B cell (primary cell): ENCODE measurements around the gene PAPLN. TPM values are rescaled to one million over a fixed set of nuclear protein-coding genes. Genes with fewer than 3 reads are reported as not detected.

Experiments
- ATAC-seq: fragments of 200-7000 bp; cut with Tn5 transposase; one replicate; pipeline ENCODE4 v1.10.0; 2021; ENCODE audit warnings: low read depth, mild to moderate bottlenecking, moderate number of reproducible peaks, moderate library complexity
- CTCF ChIA-PET: fragments of 350-600 bp; sonication (Branson Sonifier 250); formaldehyde crosslinking; loops from one replicate; lab custom pipeline; 2021; ENCODE audit warnings: antibody characterized with exemption, inconsistent platforms; lab: Charles Lee
- POLR2A ChIA-PET: fragments of 350-600 bp; sonication (Branson Sonifier 250); formaldehyde crosslinking; loops from one replicate; lab custom pipeline; 2021; ENCODE audit warnings: antibody characterized with exemption; lab: Charles Lee
- DNase-seq: peaks from one replicate; pipeline ENCODE4 v3.0.0; 2013
- H2AFZ ChIP-seq: 2 replicates; pipeline ENCODE4 v1.6.1; 2012; ENCODE audit warnings: mild to moderate bottlenecking, low read depth, low read length; ENCODE audit not compliant: insufficient read depth, poor library complexity, severe bottlenecking
- H3K27ac ChIP-seq, 2 donors: 1 replicate in 1 of 2; 2 replicates in 1 of 2; pipeline ENCODE4 v1.5.1; 2012 to 2013; ENCODE audit warnings: low read length in 2 of 2, mild to moderate bottlenecking in 2 of 2, moderate library complexity in 1 of 2
- H3K27me3 ChIP-seq, 4 experiments: fragments of 200-600 bp in 1 of 4; sonication (generic) in 1 of 4; replicated peaks in 1 of 4; 1 replicate in 2 of 4; 2 replicates in 2 of 4; pipeline versions ENCODE4 v1.6.1 to v1.7.0; 2013 to 2016; ENCODE audit warnings: low read length in 3 of 4, mild to moderate bottlenecking in 2 of 4, mixed read lengths in 1 of 4, moderate library complexity in 1 of 4; ENCODE audit not compliant: insufficient read depth in 4 of 4, control insufficient read depth in 3 of 4; ENCODE audit errors: control extremely low read depth in 1 of 4
- H3K36me3 ChIP-seq, 2 experiments: replicated peaks in 1 of 2; 1 replicate in 1 of 2; 2 replicates in 1 of 2; pipeline versions ENCODE4 v1.6.1 to v1.7.1; 2013; ENCODE audit warnings: low read length in 1 of 2; ENCODE audit not compliant: insufficient read depth in 2 of 2, control insufficient read depth in 1 of 2; ENCODE audit errors: control extremely low read depth in 1 of 2, extremely low read depth in 1 of 2
- H3K4me1 ChIP-seq, 2 donors: fragments of 200-600 bp in 1 of 2; sonication (generic) in 1 of 2; 1 replicate in 1 of 2; 2 replicates in 1 of 2; pipeline versions ENCODE4 v1.5.1 to v1.6.1; 2013 to 2017; ENCODE audit warnings: low read length in 2 of 2; ENCODE audit not compliant: control insufficient read depth in 2 of 2, insufficient read depth in 2 of 2
- H3K4me2 ChIP-seq: replicated peaks from 2 replicates; pipeline ENCODE3; 2012; ENCODE audit warnings: mild to moderate bottlenecking, low read depth, low read length; ENCODE audit not compliant: poor library complexity, severe bottlenecking
- H3K4me3 ChIP-seq, 5 experiments: fragments of 200-600 bp in 1 of 5; sonication (generic) in 1 of 5; 1 replicate in 3 of 5; 2 replicates in 2 of 5; pipeline versions ENCODE4 v1.5.1 to v1.7.0; 2011 to 2016; ENCODE audit warnings: low read length in 4 of 5, mild to moderate bottlenecking in 4 of 5, low read depth in 2 of 5, control low read depth in 1 of 5, moderate library complexity in 1 of 5; ENCODE audit not compliant: insufficient read depth in 1 of 5; ENCODE audit errors: control extremely low read depth in 1 of 5, extremely low read depth in 1 of 5
- H3K79me2 ChIP-seq: fragments of 200-600 bp; sonication (generic); one replicate; pipeline ENCODE4 v1.6.0; 2016; ENCODE audit warnings: low read length; ENCODE audit not compliant: control insufficient read depth, insufficient read depth
- H3K9ac ChIP-seq: fragments of 200-600 bp; sonication (generic); 2 replicates; pipeline ENCODE4 v1.6.1; 2017; ENCODE audit warnings: mild to moderate bottlenecking, low read length, moderate library complexity
- H3K9me3 ChIP-seq, 3 donors: one replicate each; pipeline versions ENCODE4 v1.6.1 to v1.7.1; 2013; ENCODE audit warnings: low read length in 2 of 3; ENCODE audit not compliant: control insufficient read depth in 2 of 3, insufficient read depth in 1 of 3; ENCODE audit errors: control extremely low read depth in 1 of 3
- H4K20me1 ChIP-seq: 2 replicates; pipeline ENCODE4 v1.6.0; 2012; ENCODE audit warnings: mild to moderate bottlenecking, low read length; ENCODE audit not compliant: insufficient read depth, control insufficient read depth, poor library complexity, severe bottlenecking
- H3K27ac Mint-ChIP-seq: one replicate; pipeline ENCODE4 v1.8.0; 2021; ENCODE audit warnings: mixed read lengths
- H3K27me3 Mint-ChIP-seq: one replicate; pipeline ENCODE4 v1.8.0; 2021; ENCODE audit warnings: mixed read lengths
- H3K4me1 Mint-ChIP-seq: one replicate; pipeline ENCODE4 v1.8.0; 2021; ENCODE audit warnings: mixed read lengths
- H3K4me3 Mint-ChIP-seq: one replicate; pipeline ENCODE4 v1.8.0; 2021; ENCODE audit warnings: mixed read lengths
- H3K9me3 Mint-ChIP-seq: one replicate; pipeline ENCODE4 v1.8.0; 2022; ENCODE audit warnings: mixed read lengths; ENCODE audit not compliant: insufficient read depth
- EZH2 ChIP-seq: IDR thresholded peaks from 2 replicates; pipeline ENCODE4 v1.6.1; 2012; ENCODE audit warnings: borderline replicate concordance, low read depth, mild to moderate bottlenecking, moderate library complexity, low read length; ENCODE audit not compliant: insufficient read depth, poor library complexity, severe bottlenecking
- WGBS: methylation state at CpG from one replicate; pipeline ENCODE4 v1.1.5; 2013; ENCODE audit warnings: missing lambda C conversion rate; ENCODE audit not compliant: insufficient coverage; 5-methylcytosine and 5-hydroxymethylcytosine counted together
- intact Hi-C: fragments of 100-400 bp; cut with micrococcal nuclease; formaldehyde crosslinking; loops from one replicate; pipeline ENCODE4 v1.10.0; 2022
- polyA plus RNA-seq: library from polyadenylated mRNA; depleted of rRNA; stranded (reverse); fragments of >200 nt; gene quantifications from 2 replicates; pipeline ENCODE4 v1.2.3, GENCODE V29; 2012
- total RNA-seq, 2 donors: library from RNA; stranded (reverse); fragments of 120-200 nt in 1 of 2; gene quantifications; 1 replicate in 1 of 2; 2 replicates in 1 of 2; pipeline versions ENCODE4 v1.2.3 to v1.2.4, GENCODE V29; 2013 to 2022
- TF ChIP-seq, protein P1 (sequence below): fragments of 200-600 bp; IDR thresholded peaks from one replicate; pipeline ENCODE4 v1.8.0; 2022; ENCODE audit warnings: antibody characterized with exemption, mild to moderate bottlenecking

Gene PAPLN
- total and polyA plus RNA-seq, 2 donors (not counting 1 experiment from before 2014, with no cell fraction given): 0.69 to 1.5 TPM

DNA sequence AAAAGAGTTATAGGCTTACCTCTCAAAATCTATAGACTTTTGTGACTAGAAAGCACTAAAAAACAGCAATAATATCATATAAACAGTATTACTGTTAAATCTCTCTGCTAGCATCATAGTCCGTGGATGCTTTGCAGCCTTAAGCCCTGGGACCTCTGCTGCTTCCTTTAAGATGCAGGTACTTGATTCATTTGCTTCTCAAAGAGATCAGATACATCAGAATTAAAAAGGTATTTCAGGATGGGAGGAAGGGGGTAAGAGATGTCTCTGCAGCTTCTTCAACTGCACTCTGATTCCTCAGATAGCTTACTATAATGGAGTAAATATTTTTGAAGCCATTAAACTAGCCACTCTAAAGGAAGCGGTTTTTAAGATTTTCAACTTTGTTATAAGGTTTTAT, 49.3 kb downstream of the PAPLN start:
- Histone ChIP-seq H2AFZ (no peak overlapping the region), H3K4me3 (no peak overlapping the region), H3K9ac (no peak overlapping the region), H3K36me3 (peaks cover 27 to 64% of the 10 kb centered on the region in 2 experiments), H3K79me2 (no peaks in the 10 kb centered on the region), H3K4me2 (no peak overlapping the region), H3K27ac (no peak overlapping the region), H3K9me3 (no peaks in the 10 kb centered on the region), H4K20me1 (no peaks in the 10 kb centered on the region), H3K27me3 (no peaks in the 10 kb centered on the region), H3K4me1 (no peaks in the 10 kb centered on the region)
- intact Hi-C loops: no loop called here
- ATAC-seq (no peak), DNase-seq (no peak)
- no peak overlapping the region for H3K27ac Mint-ChIP-seq
- WGBS: 100% methylated on average over 1 of the region's 2 CpGs
- H3K9me3 Mint-ChIP-seq: no peaks in the 10 kb centered on the region
- TF ChIP-seq, protein P1, sequence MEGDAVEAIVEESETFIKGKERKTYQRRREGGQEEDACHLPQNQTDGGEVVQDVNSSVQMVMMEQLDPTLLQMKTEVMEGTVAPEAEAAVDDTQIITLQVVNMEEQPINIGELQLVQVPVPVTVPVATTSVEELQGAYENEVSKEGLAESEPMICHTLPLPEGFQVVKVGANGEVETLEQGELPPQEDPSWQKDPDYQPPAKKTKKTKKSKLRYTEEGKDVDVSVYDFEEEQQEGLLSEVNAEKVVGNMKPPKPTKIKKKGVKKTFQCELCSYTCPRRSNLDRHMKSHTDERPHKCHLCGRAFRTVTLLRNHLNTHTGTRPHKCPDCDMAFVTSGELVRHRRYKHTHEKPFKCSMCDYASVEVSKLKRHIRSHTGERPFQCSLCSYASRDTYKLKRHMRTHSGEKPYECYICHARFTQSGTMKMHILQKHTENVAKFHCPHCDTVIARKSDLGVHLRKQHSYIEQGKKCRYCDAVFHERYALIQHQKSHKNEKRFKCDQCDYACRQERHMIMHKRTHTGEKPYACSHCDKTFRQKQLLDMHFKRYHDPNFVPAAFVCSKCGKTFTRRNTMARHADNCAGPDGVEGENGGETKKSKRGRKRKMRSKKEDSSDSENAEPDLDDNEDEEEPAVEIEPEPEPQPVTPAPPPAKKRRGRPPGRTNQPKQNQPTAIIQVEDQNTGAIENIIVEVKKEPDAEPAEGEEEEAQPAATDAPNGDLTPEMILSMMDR: no peak
- TF ChIP-seq EZH2: no peak
- POLR2A ChIA-PET: no interaction called here
- H3K4me3 Mint-ChIP-seq: no peak overlapping the region
- no peaks in the 10 kb centered on the region for H3K27me3 Mint-ChIP-seq
- CTCF ChIA-PET: interaction anchor here (1.2 to 2.3 kb wide), 2 partner anchors 9 to 187 kb away, joined by 3 to 6 read pairs; no protein-coding TSS in a partner anchor
- H3K4me1 Mint-ChIP-seq: peaks cover 3% of the 10 kb centered on the region

DNA sequence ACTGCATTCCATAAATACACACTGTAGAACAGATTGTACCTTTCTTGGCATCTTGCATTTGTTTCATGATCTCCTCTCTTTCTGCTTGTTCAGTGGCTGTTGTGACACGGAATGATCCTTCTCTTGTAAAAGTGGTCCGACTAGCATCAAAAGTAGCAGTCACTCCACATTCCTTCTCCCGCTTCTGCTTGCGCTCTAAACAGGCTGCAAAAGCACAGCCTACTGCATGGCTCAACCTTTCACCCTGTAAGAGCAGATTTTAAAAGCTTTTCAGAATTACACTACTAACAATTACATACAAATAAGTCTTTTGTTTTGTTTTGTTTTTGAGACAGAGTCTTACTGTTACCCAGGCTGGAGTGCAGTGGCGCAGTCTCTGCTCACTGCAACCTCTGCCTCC, 49.8 kb downstream of the PAPLN start:
- no peaks in the 10 kb centered on the region for H3K27me3 Mint-ChIP-seq
- POLR2A ChIA-PET: no interaction called here
- H3K9ac ChIP-seq: no peak overlapping the region
- H3K4me1 Mint-ChIP-seq: peaks cover 3% of the 10 kb centered on the region
- H3K4me2 ChIP-seq: no peak overlapping the region
- intact Hi-C loops: no loop called here
- no peaks in the 10 kb centered on the region for H3K9me3 ChIP-seq
- CTCF ChIA-PET: interaction anchor here (0.6 to 1.6 kb wide), 3 partner anchors 8 to 186 kb away, joined by 3 to 6 read pairs (median 3); no protein-coding TSS in a partner anchor
- H3K27me3 ChIP-seq: no peaks in the 10 kb centered on the region
- no peak overlapping the region for H3K27ac ChIP-seq
- ATAC-seq (no peak), DNase-seq (no peak)
- H4K20me1 ChIP-seq: no peaks in the 10 kb centered on the region
- no peaks in the 10 kb centered on the region for H3K79me2 ChIP-seq
- H3K9me3 Mint-ChIP-seq: no peaks in the 10 kb centered on the region
- H3K27ac Mint-ChIP-seq: no peak overlapping the region
- no peak overlapping the region for H2AFZ ChIP-seq
- no peak overlapping the region for H3K4me3 ChIP-seq
- H3K4me1 ChIP-seq: no peaks in the 10 kb centered on the region
- no peak overlapping the region for H3K4me3 Mint-ChIP-seq
- WGBS: 100% methylated on average over 1 of the region's 5 CpGs
- no peak for TF ChIP-seq EZH2
- TF ChIP-seq, protein P1: no peak
- peaks cover 23 to 62% of the 10 kb centered on the region in 2 experiments for H3K36me3 ChIP-seq
